NCI-H1105 treated with DMSO at 0.1 percent for 48 hours (cell line): ENCODE measurements around the gene PPP2R3B.
"Not testable (repeated sequence)": the region's sequence is repeated elsewhere in the genome, so short reads cannot be mapped to it uniquely, and the experiment has no call there.

ENCODE experiments used
- DNase-seq: peaks from one replicate; lab custom pipeline; 2025; lab: John Stamatoyannopoulos, UW

Gene PPP2R3B

DNA sequence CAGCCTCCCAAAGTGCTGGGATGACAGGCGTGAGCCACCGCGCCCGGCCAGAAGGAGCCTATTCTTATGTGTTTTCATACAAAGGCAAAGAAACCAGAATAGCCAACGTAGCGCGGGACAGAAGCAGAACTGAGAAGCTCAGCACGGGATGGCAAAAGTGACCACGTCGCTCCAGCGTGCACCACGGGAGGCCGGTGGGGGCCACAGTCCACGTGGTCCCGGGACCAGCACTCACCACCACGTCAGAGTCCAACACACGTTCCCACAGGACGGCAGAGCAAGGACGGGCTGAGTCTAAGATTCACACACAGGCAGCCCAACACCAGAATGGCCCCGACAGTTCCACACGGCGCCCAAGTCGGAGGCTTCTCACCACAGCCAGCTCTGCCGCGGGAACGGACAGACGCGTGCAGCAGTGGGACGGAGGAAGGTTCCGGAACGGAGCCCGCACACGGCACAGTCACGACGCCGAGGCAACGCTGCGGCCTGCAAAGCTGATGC, 49.3 kb downstream of the PPP2R3B start:
- DNase-seq, result no peak

DNA sequence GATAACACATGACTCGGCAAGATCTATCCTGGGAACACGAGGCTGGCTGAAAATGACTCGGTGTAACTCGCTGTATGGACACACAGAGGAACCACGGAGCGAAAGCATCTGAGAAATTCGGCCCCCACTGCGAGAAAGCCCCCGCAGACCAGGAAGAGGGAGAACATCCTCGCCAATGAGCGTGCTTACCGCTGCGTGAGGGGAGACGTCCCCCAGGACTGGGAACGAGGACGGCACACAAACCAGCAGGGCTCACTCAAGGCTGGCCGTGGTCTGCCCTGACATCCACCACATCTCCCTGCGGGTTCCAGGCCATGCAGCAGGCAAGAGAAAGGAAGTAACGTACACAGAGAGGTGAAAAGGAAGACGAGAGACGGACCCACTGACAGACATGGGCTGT, 50.5 kb downstream of the PPP2R3B start:
- DNase-seq, result no peak

- no peak for DNase-seq
These were observed 51.0 kb downstream of the PPP2R3B start for GRCh38 chrX:335758-336155.

DNA sequence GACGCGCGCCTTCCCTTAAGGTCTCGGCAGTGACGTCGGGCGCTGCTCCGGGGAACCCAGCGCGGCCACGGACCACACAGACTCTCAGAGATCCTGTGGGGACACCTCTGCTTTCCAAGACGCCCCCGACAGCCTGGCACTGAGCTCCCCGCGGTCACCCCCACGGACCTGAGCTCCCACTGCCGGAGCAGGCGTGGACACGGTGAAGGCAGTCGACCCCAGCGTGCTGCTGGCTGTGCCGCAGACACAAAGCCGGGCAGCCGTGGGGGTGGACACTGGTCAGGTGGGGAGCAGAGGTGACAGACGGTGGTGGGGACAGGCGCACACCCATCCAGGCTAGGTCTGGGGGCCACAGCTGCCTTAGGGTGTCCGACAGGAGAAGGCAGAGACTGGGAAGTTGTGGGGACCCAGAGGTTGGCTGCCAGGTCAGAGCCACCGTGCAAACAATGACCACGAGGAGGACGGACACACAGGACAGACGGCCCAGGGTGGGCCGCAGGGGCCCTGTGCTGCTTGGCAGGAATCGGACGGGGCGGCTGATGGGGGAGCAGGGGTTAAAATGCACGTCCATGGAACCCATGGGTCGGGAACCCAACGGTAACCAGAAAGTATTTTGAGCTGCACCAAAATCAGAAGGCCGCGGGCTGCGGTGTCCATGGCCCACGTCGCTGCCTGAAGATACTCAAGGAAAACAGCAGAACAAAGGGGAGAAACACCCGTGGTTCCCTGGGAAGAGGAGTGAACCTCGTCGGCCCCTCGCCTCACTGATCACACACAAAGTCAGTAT, 51.5 kb downstream of the PPP2R3B start:
- no peak for DNase-seq

GRCh38 chrX:334331-334891, 52.3 kb downstream of the PPP2R3B start:
- no peak for DNase-seq

GRCh38 chrX:333611-334311, 52.9 kb downstream of the PPP2R3B start:
- DNase-seq, result no peak

- no peak for DNase-seq
These were observed 53.6 kb downstream of the PPP2R3B start for GRCh38 chrX:332916-333610.

DNA sequence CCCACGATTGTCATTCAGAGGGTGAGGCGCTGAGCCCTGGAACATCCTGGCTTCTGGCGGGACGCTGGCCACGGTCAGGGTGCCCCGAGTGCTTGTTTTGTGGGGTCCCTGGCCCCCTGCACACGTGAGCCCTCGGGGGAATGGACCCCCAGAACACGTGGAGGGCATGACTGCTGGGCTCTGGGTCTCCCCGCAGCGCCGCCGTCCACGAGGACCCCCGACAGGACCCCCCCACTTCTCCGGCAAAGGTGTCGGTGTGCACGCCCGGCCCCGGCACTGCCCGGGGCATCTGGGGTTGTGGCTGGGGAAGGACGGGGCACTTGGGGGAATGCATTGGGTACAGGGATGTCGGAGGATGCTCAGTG, 54.2 kb downstream of the PPP2R3B start:
- no peak for DNase-seq

- DNase-seq, result no peak
These were observed 54.7 kb downstream of the PPP2R3B start for GRCh38 chrX:331825-332495.

DNA sequence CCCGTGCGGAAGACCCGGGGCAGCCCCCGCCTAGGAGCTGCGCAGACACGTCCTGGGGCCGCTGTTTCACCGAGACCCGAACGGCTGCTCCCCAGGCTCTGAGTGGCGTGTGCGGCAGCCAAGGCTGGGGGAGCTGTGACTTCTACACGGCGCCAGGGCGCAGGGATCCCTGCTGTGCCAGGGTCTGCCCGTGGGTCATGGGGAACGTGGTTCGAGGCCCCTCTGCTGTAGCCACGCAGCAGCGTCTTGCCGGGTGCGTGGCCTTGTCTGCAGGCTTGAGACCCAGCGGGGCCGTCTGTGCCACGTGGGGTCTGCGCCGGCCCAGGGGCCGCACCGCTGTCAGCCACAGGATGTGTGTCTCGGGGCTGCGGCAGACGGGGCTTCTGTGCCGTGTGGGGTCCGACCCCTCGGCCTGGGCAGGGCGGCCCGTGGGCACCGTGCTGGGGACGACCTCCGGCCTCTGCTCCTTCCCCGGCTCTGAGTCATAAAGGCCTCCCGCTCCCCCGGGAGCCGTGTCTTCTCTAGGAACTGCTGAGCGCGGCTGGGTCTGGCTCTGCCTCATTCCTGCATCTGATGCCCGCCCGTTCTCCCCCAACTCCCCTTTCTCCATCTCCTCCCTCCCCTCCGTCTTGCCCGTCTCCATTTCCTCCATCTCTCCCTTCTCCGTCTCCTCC, 55.4 kb downstream of the PPP2R3B start:
- DNase-seq, result peak; percentile 3

DNA sequence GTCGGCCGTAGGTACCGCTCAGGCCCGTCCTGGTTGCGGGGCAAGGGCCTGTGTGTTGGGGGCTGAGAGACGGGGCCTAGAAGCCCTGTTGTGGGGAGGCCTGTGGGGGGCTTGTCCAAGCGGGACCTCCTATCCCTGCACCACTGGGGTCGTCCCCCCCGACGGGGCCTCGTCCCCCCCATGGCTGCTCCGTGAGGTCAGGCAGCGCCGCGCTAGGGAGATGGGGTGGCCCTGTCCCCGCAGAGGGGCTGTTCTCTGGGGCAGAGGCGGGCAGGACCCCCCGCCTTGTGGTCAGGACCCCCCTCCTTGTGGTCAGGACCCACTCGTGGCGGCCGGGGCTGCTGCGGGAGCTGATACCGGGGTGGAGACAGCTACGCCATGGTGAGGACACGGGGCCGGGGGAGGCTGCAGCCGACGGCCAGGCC, 56.0 kb downstream of the PPP2R3B start:
- no peak for DNase-seq

GRCh38 chrX:330141-330725, 56.5 kb downstream of the PPP2R3B start:
- not testable (repeated sequence) for DNase-seq

- DNase-seq, result no peak
These were observed 57.3 kb downstream of the PPP2R3B start for GRCh38 chrX:329291-329910.

DNA sequence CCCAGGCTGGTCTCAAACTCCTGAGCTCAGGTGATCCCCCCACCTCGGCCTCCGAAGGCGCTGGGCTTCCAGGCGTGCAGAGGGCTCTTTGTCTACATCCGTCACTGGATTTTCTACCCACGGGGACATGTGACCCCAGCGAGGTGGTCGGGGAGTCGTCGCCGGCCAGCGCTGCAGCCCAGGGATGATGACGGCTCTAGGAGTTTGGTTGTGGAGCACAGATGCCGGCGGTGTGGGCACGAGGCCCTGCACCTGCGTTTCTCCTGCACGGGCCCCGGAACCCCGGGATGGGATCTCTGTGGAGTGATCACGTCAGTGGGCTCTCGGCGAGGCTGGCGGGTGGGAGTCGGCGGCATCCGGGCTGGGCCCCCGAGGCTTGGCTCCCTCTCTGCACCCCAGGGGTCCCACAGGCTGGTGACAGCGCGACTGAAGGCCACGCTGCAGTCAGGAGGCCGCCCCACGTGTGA, 59.0 kb downstream of the PPP2R3B start:
- no peak for DNase-seq

- DNase-seq, result not testable (repeated sequence)
These were observed 62.0 kb downstream of the PPP2R3B start for GRCh38 chrX:324664-325063.

- DNase-seq, result no peak
These were observed 62.7 kb downstream of the PPP2R3B start for GRCh38 chrX:323721-324628.

DNA sequence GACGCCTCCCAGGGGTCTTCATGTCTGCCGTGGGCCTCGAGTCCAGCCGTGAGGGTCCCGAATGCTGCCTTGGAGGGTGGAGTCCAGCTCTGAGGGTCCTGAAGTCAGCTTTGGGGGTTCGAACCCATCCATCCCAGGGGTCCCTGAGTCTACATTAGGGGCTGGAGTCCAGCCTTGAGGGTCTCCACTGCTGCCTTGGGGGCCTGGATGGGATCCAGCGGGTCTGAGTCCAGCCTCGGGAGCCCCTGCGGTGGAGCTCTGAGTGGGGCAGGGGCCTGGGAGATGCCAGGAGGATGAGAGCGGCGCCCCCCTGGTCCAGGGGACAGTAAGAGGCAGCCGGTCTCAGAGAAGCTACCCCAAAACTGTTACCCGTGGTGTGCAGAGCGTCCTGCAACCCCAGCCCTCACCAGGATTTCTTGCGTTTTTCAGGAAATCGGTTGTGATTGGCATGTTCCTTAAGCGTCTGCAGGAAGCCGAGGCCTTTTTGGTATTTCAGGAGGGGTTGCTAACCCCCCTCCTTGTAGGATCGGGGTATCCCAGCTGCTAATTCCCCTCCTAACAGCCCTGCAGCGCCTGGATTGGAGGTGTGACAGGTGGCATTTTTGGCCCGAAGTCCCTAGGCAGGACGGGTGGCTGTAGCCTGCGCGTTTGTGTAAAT, 66.5 kb downstream of the PPP2R3B start:
- no peak for DNase-seq

DNA sequence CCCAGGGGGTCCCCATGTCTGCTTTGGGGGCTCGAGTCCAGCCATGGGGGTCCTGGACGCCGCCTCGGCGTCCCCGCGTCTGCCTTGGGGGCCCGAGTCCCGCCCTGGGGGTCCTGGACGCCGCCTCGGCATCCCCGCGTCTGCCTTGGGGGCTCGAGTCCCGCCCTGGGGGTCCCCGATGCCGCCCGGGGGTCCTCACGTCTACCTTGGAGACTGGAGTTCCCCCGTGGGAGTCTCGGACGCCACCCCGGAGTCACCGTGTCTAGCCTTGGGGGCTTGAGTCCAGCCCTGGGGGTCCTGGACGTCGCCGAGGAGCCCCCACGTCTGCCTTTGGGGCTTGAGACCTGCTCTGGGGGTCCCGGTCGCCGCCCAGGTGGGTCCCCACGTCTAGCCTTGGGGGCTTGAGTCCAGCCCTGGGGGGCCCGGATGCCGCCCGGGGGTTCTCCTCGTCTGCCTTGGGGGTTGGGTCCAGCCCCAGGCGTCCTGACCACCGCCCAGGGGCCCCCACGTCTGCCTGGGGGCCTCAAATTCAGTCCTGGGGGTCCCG, 67.1 kb downstream of the PPP2R3B start:
- DNase-seq, result no peak
